ENCODE data around the gene KRTAP12-2.

DNA sequence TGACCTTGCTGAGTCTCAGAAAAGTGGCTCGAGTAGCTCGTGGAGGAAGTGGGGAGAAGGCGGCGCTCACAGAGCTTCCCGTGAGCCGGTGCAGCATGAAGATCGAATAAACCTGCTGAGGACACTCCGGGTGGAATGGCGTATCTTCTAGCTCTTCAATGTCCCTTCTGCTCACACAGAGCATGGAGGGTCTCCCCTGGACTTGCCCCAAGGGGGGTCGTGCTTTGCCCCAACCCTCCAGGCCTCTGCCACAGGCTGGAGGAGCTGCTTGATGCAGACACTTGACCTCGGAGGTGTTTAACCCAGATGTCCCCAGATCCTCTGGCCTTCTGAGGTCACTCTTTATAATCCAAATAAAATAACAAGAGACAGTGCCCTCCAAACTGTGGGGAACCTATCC is 28.0 kb upstream of the KRTAP12-2 start:
- no peak for TF ChIP-seq CTCF (conservative IDR thresholded peaks at IDR 0.05; ENCODE audit: low read length)
- TF ChIP-seq EZH2phosphoT487 (IDR thresholded peaks at IDR 0.05; ENCODE audit: borderline replicate concordance): no peak

Measured in Loucy (cell line).